Tibial nerve (tissue), 4 donors: ENCODE results near the gene MTSS2.

Source experiments
- CTCF ChIP-seq, 5 experiments: fragments of 200-600 bp in 3 of 5; fragments of 450-650 bp in 2 of 5; sonication (generic) in 3 of 5; IDR thresholded peaks; one replicate each; pipeline ENCODE4 v1.5.1; 2016 to 2019; ENCODE audit warnings: antibody characterized with exemption in 5 of 5, mild to moderate bottlenecking in 3 of 5, moderate library complexity in 2 of 5
- EP300 ChIP-seq, 2 donors: sonication (generic); formaldehyde crosslinking; IDR thresholded peaks; one replicate each; pipeline ENCODE4 v1.6.1; 2017; ENCODE audit warnings: antibody characterized with exemption in 2 of 2, mild to moderate bottlenecking in 1 of 2
- POLR2A ChIP-seq, 2 donors: fragments of 450-650 bp; IDR thresholded peaks; one replicate each; pipeline ENCODE4 v1.6.1; 2017; ENCODE audit warnings: antibody characterized with exemption in 2 of 2, mild to moderate bottlenecking in 2 of 2, moderate library complexity in 2 of 2

- TF ChIP-seq CTCF (IDR thresholded peaks at IDR 0.05) (peak in 1 of 5 experiments; percentile 0), POLR2A (IDR thresholded peaks at IDR 0.05) (no peak), EP300 (IDR thresholded peaks at IDR 0.05) (no peak)
Measured at GRCh38 chr16:70703835-70704381, 18.1 kb upstream of the MTSS2 start.
